PC-3 (cell line): ENCODE data around the gene MATCAP1.

Source experiments
- EZH2 ChIP-seq: fragments of 300-600 bp; sonication (generic); IDR thresholded peaks from one replicate; pipeline ENCODE4 v1.6.1; 2017; ENCODE audit warnings: antibody characterized with exemption, mild to moderate bottlenecking, low read length; ENCODE audit not compliant: unreplicated experiment
- TF ChIP-seq, protein P1 (sequence below): fragments of 300-600 bp; sonication (generic); conservative IDR thresholded peaks from 2 replicates; pipeline ENCODE4 v1.5.1; 2017; ENCODE audit warnings: antibody characterized with exemption, low read depth, mild to moderate bottlenecking, low read length

DNA sequence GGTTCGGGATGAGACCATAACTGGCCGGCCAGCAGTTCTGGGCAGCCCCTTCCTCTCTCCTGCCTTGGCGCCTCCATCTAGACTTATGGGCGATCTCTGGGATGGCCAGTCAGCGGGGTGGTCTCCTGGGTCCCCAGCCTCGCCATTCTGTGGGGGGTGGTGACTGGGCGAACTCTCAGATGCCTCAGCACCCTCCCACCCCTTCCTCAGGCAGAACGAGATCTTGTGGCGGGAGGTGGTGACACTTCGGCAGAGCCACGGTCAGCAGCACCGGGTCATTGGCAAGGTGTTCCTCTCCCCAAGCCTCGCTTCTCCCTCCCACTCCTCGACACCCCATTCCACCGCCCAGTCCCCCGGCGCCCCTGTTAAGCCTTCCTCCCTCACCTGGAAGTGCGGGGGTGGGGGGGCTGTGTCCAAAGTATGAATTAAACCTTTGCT lies 17.6 kb downstream of the MATCAP1 start:
- TF ChIP-seq, protein P1, sequence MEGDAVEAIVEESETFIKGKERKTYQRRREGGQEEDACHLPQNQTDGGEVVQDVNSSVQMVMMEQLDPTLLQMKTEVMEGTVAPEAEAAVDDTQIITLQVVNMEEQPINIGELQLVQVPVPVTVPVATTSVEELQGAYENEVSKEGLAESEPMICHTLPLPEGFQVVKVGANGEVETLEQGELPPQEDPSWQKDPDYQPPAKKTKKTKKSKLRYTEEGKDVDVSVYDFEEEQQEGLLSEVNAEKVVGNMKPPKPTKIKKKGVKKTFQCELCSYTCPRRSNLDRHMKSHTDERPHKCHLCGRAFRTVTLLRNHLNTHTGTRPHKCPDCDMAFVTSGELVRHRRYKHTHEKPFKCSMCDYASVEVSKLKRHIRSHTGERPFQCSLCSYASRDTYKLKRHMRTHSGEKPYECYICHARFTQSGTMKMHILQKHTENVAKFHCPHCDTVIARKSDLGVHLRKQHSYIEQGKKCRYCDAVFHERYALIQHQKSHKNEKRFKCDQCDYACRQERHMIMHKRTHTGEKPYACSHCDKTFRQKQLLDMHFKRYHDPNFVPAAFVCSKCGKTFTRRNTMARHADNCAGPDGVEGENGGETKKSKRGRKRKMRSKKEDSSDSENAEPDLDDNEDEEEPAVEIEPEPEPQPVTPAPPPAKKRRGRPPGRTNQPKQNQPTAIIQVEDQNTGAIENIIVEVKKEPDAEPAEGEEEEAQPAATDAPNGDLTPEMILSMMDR = no peak
- TF ChIP-seq EZH2 = no peak
